Calu3 (cell line): Measurements from ENCODE around the gene PRKAG2. TPM values are rescaled to one million over a fixed set of nuclear protein-coding genes. Genes with fewer than 3 reads are reported as not detected.

ENCODE experiments used
- BruUV-seq: library from RNA; stranded (reverse); fragments of 400-500 nt; replicated peaks from 2 replicates; lab custom pipeline; 2021; lab: Mats Ljungman, UMichigan
- CTCF ChIA-PET: fragments of 300-600 bp; sonication (Branson Sonifier 250); formaldehyde crosslinking; loops from one replicate; lab custom pipeline; 2022; ENCODE audit warnings: antibody characterized with exemption; lab: Charles Lee
- DNase-seq: peaks from one replicate; pipeline ENCODE4 v3.0.0; 2022
- H3K27ac Mint-ChIP-seq: one replicate; pipeline ENCODE4 v1.8.0; 2022; ENCODE audit warnings: mixed read lengths; ENCODE audit not compliant: unreplicated experiment
- H3K27me3 Mint-ChIP-seq: one replicate; pipeline ENCODE4 v1.8.0; 2022; ENCODE audit warnings: mixed read lengths; ENCODE audit not compliant: unreplicated experiment
- H3K36me3 Mint-ChIP-seq: one replicate; pipeline ENCODE4 v1.8.0; 2022; ENCODE audit warnings: mild to moderate bottlenecking, moderate library complexity, mixed read lengths; ENCODE audit not compliant: insufficient read depth, unreplicated experiment
- H3K4me1 Mint-ChIP-seq: one replicate; pipeline ENCODE4 v1.8.0; 2022; ENCODE audit warnings: mild to moderate bottlenecking, low read depth, mixed read lengths; ENCODE audit not compliant: unreplicated experiment
- H3K4me3 Mint-ChIP-seq: one replicate; pipeline ENCODE4 v1.8.0; 2022; ENCODE audit warnings: mild to moderate bottlenecking, low read depth, moderate library complexity, mixed read lengths; ENCODE audit not compliant: unreplicated experiment
- H3K9me3 Mint-ChIP-seq: one replicate; pipeline ENCODE4 v1.8.0; 2022; ENCODE audit warnings: low read depth, mixed read lengths; ENCODE audit not compliant: unreplicated experiment
- intact Hi-C: fragments of 100-400 bp; cut with micrococcal nuclease; formaldehyde crosslinking; loops from one replicate; pipeline ENCODE4 v1.10.0; 2022; ENCODE audit not compliant: unreplicated experiment
- total RNA-seq: library from RNA; stranded (reverse); gene quantifications from 2 replicates; pipeline ENCODE4 v1.2.3, GENCODE V29; 2022
- TF ChIP-seq, protein P1 (sequence below): fragments of 200-600 bp; IDR thresholded peaks from one replicate; pipeline ENCODE4 v1.8.0; 2022; ENCODE audit warnings: antibody characterized with exemption; ENCODE audit not compliant: unreplicated experiment

The PRKAG2 gene
- total RNA-seq, 1 experiment from 2014 or later, result 22.4 TPM

GRCh38 chr7:151866761-151867655 lies 9.9 kb downstream of the PRKAG2 start:
- CTCF ChIA-PET, result no interaction called here
- TF ChIP-seq, protein P1, sequence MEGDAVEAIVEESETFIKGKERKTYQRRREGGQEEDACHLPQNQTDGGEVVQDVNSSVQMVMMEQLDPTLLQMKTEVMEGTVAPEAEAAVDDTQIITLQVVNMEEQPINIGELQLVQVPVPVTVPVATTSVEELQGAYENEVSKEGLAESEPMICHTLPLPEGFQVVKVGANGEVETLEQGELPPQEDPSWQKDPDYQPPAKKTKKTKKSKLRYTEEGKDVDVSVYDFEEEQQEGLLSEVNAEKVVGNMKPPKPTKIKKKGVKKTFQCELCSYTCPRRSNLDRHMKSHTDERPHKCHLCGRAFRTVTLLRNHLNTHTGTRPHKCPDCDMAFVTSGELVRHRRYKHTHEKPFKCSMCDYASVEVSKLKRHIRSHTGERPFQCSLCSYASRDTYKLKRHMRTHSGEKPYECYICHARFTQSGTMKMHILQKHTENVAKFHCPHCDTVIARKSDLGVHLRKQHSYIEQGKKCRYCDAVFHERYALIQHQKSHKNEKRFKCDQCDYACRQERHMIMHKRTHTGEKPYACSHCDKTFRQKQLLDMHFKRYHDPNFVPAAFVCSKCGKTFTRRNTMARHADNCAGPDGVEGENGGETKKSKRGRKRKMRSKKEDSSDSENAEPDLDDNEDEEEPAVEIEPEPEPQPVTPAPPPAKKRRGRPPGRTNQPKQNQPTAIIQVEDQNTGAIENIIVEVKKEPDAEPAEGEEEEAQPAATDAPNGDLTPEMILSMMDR, result no peak
- Mint-ChIP-seq H3K4me1 (no peaks in the 10 kb centered on the region), H3K36me3 (no peaks in the 10 kb centered on the region), H3K4me3 (no peak overlapping the region), H3K27ac (no peak overlapping the region), H3K27me3 (peaks cover 56% of the 10 kb centered on the region), H3K9me3 (no peaks in the 10 kb centered on the region)
- DNase-seq, result no peak
- no TSS peak for BruUV-seq
- intact Hi-C loops, result no loop called here

DNA sequence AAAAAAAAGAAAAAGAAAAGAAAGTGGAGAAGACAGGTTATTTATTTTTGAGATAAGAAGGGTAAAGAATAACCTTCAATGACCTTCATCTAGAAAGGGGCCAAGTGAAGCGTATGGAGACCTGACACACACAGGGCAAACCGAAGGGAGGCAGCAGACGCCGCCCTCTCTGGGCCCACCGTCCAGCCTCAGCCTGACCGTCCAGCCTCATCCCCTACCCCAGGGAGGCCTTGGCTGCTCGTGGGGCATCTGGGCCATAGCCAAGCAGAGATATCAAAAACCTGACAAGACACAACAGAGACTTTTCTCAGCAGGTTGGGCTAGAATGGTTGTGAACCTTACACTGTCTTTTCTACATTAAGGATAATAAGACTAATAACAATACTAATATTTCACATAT lies 10.9 kb downstream of the PRKAG2 start:
- Mint-ChIP-seq H3K9me3 (no peaks in the 10 kb centered on the region), H3K36me3 (no peaks in the 10 kb centered on the region), H3K27me3 (peaks cover 50% of the 10 kb centered on the region), H3K4me3 (no peak overlapping the region), H3K27ac (no peak overlapping the region), H3K4me1 (no peaks in the 10 kb centered on the region)
- DNase-seq, result no peak
- CTCF ChIA-PET, result no interaction called here
- TF ChIP-seq, protein P1, result no peak
- intact Hi-C loops, result no loop called here
- no TSS peak for BruUV-seq

DNA sequence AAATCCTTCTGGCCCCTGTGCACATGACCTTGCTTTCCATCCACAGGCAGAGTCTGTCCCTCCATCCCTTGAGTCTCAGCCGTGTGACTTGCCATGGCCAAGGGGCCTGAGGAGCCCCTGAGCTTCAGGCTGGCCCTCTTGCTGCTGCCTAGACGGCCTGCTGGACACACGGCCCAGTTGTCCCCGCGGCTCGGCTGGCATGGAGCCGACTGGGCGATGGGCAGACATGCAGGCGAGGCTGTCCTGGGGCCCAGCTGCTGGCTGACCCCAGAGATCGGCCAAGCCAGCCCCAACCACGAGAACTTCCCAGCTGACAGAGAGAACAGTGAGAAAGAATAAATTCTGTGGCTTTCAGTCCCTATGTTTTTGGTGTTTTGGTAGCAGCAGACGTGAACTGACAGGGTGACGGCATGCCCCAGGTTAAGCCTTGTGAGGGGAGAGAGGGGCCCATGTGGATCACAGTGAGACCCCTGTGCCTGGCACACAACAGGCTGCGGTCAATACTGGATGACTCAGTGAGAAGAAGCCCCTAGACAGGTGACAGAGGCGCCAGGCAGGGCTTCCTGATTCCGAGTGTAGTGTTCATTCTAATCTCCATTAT lies 11.7 kb downstream of the PRKAG2 start:
- no TSS peak for BruUV-seq
- Mint-ChIP-seq H3K27ac (no peak overlapping the region), H3K36me3 (no peaks in the 10 kb centered on the region), H3K9me3 (no peaks in the 10 kb centered on the region), H3K27me3 (peaks cover 42% of the 10 kb centered on the region), H3K4me3 (no peak overlapping the region), H3K4me1 (no peaks in the 10 kb centered on the region)
- CTCF ChIA-PET, result no interaction called here
- TF ChIP-seq, protein P1, result no peak
- intact Hi-C loops, result no loop called here
- DNase-seq, result no peak

- Mint-ChIP-seq H3K36me3 (no peaks in the 10 kb centered on the region), H3K9me3 (no peaks in the 10 kb centered on the region), H3K4me1 (no peaks in the 10 kb centered on the region), H3K27ac (no peak overlapping the region), H3K27me3 (peaks cover 35% of the 10 kb centered on the region), H3K4me3 (no peak overlapping the region)
- intact Hi-C loops, result no loop called here
- TF ChIP-seq, protein P1, result no peak
- no TSS peak for BruUV-seq
- DNase-seq, result no peak
- CTCF ChIA-PET, result no interaction called here
Measured at GRCh38 chr7:151864561-151864960, 12.4 kb downstream of the PRKAG2 start.
